Calu3 (cell line): ENCODE data around the gene LRRC2. TPM values are rescaled to one million over a fixed set of nuclear protein-coding genes. Genes with fewer than 3 reads are reported as not detected.

ENCODE experiments used
- BruUV-seq: library from RNA; stranded (reverse); fragments of 400-500 nt; replicated peaks from 2 replicates; lab custom pipeline; 2021; lab: Mats Ljungman, UMichigan
- CTCF ChIA-PET: fragments of 300-600 bp; sonication (Branson Sonifier 250); formaldehyde crosslinking; loops from one replicate; lab custom pipeline; 2022; ENCODE audit warnings: antibody characterized with exemption; lab: Charles Lee
- DNase-seq: peaks from one replicate; pipeline ENCODE4 v3.0.0; 2022
- H3K27ac Mint-ChIP-seq: one replicate; pipeline ENCODE4 v1.8.0; 2022; ENCODE audit warnings: mixed read lengths; ENCODE audit not compliant: unreplicated experiment
- H3K27me3 Mint-ChIP-seq: one replicate; pipeline ENCODE4 v1.8.0; 2022; ENCODE audit warnings: mixed read lengths; ENCODE audit not compliant: unreplicated experiment
- H3K36me3 Mint-ChIP-seq: one replicate; pipeline ENCODE4 v1.8.0; 2022; ENCODE audit warnings: mild to moderate bottlenecking, moderate library complexity, mixed read lengths; ENCODE audit not compliant: insufficient read depth, unreplicated experiment
- H3K4me1 Mint-ChIP-seq: one replicate; pipeline ENCODE4 v1.8.0; 2022; ENCODE audit warnings: mild to moderate bottlenecking, low read depth, mixed read lengths; ENCODE audit not compliant: unreplicated experiment
- H3K4me3 Mint-ChIP-seq: one replicate; pipeline ENCODE4 v1.8.0; 2022; ENCODE audit warnings: mild to moderate bottlenecking, low read depth, moderate library complexity, mixed read lengths; ENCODE audit not compliant: unreplicated experiment
- H3K9me3 Mint-ChIP-seq: one replicate; pipeline ENCODE4 v1.8.0; 2022; ENCODE audit warnings: low read depth, mixed read lengths; ENCODE audit not compliant: unreplicated experiment
- intact Hi-C: fragments of 100-400 bp; cut with micrococcal nuclease; formaldehyde crosslinking; loops from one replicate; pipeline ENCODE4 v1.10.0; 2022; ENCODE audit not compliant: unreplicated experiment
- total RNA-seq: library from RNA; stranded (reverse); gene quantifications from 2 replicates; pipeline ENCODE4 v1.2.3, GENCODE V29; 2022
- TF ChIP-seq, protein P1 (sequence below): fragments of 200-600 bp; IDR thresholded peaks from one replicate; pipeline ENCODE4 v1.8.0; 2022; ENCODE audit warnings: antibody characterized with exemption; ENCODE audit not compliant: unreplicated experiment

The LRRC2 gene
- total RNA-seq, 1 experiment from 2014 or later: not detected

DNA sequence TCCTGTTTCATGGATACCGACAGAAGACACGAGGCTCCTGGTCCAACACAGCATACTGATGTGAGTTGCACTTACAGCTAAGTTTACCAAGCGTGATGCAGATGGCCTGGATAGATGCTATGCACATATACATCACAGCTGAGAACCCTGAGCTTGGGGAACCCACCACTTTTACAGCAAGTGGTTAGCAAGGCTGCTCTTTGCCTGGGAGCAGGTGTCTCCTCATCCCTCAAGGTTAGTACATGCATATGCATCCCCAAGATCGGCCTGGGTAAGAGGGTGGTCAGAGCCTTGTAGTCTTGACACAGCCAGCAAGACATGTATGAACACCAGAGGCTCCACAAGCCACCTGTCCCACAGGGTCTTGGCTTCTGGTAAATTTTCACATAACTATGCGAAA, 28.3 kb downstream of the LRRC2 start:
- no peak overlapping the region for H3K27ac Mint-ChIP-seq
- H3K4me1 Mint-ChIP-seq: peaks cover 10% of the 10 kb centered on the region
- TF ChIP-seq, protein P1, sequence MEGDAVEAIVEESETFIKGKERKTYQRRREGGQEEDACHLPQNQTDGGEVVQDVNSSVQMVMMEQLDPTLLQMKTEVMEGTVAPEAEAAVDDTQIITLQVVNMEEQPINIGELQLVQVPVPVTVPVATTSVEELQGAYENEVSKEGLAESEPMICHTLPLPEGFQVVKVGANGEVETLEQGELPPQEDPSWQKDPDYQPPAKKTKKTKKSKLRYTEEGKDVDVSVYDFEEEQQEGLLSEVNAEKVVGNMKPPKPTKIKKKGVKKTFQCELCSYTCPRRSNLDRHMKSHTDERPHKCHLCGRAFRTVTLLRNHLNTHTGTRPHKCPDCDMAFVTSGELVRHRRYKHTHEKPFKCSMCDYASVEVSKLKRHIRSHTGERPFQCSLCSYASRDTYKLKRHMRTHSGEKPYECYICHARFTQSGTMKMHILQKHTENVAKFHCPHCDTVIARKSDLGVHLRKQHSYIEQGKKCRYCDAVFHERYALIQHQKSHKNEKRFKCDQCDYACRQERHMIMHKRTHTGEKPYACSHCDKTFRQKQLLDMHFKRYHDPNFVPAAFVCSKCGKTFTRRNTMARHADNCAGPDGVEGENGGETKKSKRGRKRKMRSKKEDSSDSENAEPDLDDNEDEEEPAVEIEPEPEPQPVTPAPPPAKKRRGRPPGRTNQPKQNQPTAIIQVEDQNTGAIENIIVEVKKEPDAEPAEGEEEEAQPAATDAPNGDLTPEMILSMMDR: no peak
- CTCF ChIA-PET: interaction anchor here (0.7 kb wide), 1 partner anchor 25 kb away, joined by 3 read pairs; no protein-coding TSS in a partner anchor
- BruUV-seq: no TSS peak
- H3K36me3 Mint-ChIP-seq: no peaks in the 10 kb centered on the region
- no peaks in the 10 kb centered on the region for H3K9me3 Mint-ChIP-seq
- no peaks in the 10 kb centered on the region for H3K27me3 Mint-ChIP-seq
- H3K4me3 Mint-ChIP-seq: no peak overlapping the region
- intact Hi-C loops: no loop called here
- DNase-seq: no peak

DNA sequence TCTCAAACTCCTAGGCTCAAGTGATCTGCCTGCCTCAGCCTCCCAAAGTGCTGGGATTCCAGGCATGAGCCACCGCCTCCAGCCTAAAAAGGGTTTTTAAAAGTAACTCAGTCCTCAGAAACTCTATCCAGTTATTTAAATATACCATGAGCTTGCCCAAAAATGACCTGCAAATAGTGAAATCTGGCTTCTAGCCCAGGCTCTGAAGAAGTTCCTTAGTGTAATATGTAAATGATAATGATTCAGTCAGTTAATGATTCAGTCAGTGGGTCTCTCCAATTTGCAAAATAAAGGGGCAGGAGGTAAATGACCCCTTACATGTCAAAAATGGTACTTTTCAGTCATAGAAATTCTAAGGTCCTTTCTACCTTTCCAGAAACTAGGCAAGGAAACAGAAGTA, 28.8 kb downstream of the LRRC2 start:
- no peak overlapping the region for H3K4me3 Mint-ChIP-seq
- H3K27me3 Mint-ChIP-seq: no peaks in the 10 kb centered on the region
- DNase-seq: no peak
- TF ChIP-seq, protein P1: no peak
- H3K9me3 Mint-ChIP-seq: no peaks in the 10 kb centered on the region
- H3K4me1 Mint-ChIP-seq: peaks cover 6% of the 10 kb centered on the region
- H3K36me3 Mint-ChIP-seq: no peaks in the 10 kb centered on the region
- H3K27ac Mint-ChIP-seq: no peak overlapping the region
- intact Hi-C loops: no loop called here
- CTCF ChIA-PET: no interaction called here
- BruUV-seq: no TSS peak

DNA sequence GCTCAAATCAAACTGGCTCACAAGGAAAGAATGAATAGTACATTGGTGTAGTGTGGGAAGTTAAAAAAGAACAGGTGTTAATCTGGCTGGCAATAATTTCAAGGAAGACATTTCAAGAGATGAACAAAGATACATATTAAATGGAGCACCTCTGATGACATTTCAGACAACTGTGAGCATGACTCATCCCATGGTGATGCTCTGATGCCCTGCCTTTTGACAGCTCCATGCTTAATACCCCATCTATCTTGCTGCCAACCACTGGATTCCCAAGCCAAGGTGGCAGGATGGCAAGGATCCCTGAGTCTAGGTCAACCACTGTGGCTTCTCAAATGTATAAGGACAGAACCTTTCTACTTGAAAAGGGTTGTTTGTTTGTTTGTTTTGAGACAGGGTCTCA, 29.3 kb downstream of the LRRC2 start:
- H3K4me1 Mint-ChIP-seq: peaks cover under 1% of the 10 kb centered on the region
- no peak overlapping the region for H3K4me3 Mint-ChIP-seq
- H3K27ac Mint-ChIP-seq: no peak overlapping the region
- intact Hi-C loops: no loop called here
- no TSS peak for BruUV-seq
- DNase-seq: no peak
- no peaks in the 10 kb centered on the region for H3K9me3 Mint-ChIP-seq
- no peaks in the 10 kb centered on the region for H3K27me3 Mint-ChIP-seq
- CTCF ChIA-PET: interaction anchor here (0.6 kb wide), 1 partner anchor 61 kb away, joined by 4 read pairs; no protein-coding TSS in a partner anchor
- no peaks in the 10 kb centered on the region for H3K36me3 Mint-ChIP-seq
- TF ChIP-seq, protein P1: no peak

DNA sequence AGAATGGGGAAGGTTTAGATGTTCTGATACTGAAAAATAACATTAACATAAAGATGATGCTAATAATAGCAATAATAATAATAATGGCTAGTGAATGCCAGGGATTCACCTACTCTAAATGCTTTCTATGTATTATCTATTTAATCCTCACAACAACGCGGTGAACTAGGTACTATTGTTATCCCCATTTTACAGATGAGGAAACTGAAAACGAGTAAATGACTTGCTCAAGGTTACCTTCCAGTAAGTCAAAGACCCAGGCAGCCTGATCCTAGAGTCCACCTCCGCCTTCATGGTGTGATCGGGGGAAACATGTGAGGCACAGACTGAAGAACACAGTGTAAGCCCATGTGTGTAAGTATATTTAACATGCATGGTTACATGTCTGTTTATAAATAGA, 30.4 kb downstream of the LRRC2 start:
- H3K27ac Mint-ChIP-seq: no peak overlapping the region
- no peak for DNase-seq
- H3K27me3 Mint-ChIP-seq: no peaks in the 10 kb centered on the region
- BruUV-seq: no TSS peak
- no peak overlapping the region for H3K4me3 Mint-ChIP-seq
- peaks cover 9% of the 10 kb centered on the region for H3K4me1 Mint-ChIP-seq
- peaks cover 4% of the 10 kb centered on the region for H3K36me3 Mint-ChIP-seq
- TF ChIP-seq, protein P1: no peak
- H3K9me3 Mint-ChIP-seq: no peaks in the 10 kb centered on the region
- intact Hi-C loops: no loop called here
- CTCF ChIA-PET: no interaction called here
